Measurements from ENCODE around the gene EPB41L2.

EPB41L2 gene

GRCh38 chr6:131001111-131001736, 61.8 kb downstream of the EPB41L2 start:
- DNase-seq (ENCODE audit: low read depth) = no peak
- H3K4me3 ChIP-seq (ENCODE audit: low read depth, low read length) = no peak overlapping the region
- no peak for TF ChIP-seq CTCF (IDR thresholded peaks at IDR 0.05; ENCODE audit: low read depth, low read length, missing control alignments)

DNA sequence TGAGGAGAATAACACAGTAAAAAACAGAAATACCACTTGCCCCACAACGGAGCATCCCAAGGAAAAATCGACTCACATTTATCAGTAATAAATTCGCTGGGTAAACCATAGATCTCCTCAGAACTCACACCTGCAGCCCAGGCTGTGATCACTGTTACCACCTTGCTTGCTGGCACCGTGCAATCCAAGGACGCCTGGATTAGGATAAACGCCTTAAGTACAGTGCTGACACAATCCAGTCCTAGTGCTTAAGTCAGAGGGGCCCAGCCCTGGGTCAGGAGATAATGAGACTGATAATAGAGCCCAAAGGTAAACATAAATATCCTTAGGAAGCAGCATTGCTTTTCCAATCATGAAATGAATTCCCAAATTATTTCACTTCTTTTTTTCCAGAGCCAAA, 62.5 kb downstream of the EPB41L2 start:
- no peak for TF ChIP-seq CTCF (IDR thresholded peaks at IDR 0.05; ENCODE audit: low read depth, low read length, missing control alignments)
- no peak overlapping the region for H3K4me3 ChIP-seq (ENCODE audit: low read depth, low read length)
- no peak for DNase-seq (ENCODE audit: low read depth)

DNA sequence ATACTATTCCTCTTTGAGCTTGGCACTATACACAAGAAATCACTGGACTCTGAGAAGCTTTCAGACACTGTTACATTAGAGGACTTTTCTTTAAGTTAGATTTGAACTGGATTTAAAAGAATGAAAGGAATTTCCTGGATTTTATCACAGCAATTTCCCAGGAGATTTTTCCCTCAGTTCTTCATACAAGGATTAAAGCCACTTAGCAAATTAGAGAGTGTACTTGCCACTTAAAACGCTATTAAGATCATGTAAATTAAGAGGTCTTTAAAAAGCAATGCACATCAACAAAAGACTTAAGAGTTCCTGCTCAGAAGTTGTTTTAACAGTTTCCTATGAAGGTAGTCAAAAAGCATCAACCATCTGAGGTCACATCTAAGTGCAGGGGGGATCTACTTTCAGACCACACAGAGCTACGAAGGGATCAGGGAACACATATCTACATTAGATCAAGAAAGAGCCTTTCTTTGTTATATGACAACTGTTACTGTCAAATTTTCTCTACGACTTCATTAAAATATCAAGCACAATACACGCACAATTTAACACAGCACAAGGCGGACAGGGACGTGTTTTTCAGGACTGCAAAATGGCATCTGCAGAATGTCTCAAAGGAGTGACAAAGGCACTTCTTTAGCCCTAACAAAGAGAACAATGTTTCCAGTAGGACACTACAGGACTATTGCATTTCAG, 65.8 kb downstream of the EPB41L2 start:
- no peak for DNase-seq (ENCODE audit: low read depth)
- no peak overlapping the region for H3K4me3 ChIP-seq (ENCODE audit: low read depth, low read length)
- TF ChIP-seq CTCF (IDR thresholded peaks at IDR 0.05; ENCODE audit: low read depth, low read length, missing control alignments) = no peak

DNA sequence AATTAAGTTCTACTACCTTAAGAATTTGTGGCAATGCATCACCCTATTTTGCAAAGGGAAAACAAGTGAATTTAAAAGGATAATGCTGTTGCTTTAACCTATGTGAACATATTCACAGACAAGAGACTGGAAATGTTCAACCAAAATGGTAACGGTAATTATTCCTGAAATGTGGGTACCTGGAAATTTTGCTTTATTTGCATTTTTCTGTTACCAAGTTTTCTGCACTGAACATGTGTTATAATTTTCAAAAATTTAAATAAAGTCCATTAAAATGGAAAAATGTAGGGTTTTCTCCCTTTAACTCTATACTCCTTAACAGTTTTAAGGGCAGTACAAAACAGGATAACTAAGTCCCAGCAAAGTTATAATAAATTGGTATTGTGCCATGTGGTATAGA, 66.4 kb downstream of the EPB41L2 start:
- TF ChIP-seq CTCF (IDR thresholded peaks at IDR 0.05; ENCODE audit: low read depth, low read length, missing control alignments) = no peak
- no peak for DNase-seq (ENCODE audit: low read depth)
- H3K4me3 ChIP-seq (ENCODE audit: low read depth, low read length) = no peak overlapping the region

- TF ChIP-seq CTCF (IDR thresholded peaks at IDR 0.05; ENCODE audit: low read depth, low read length, missing control alignments) = no peak
- H3K4me3 ChIP-seq (ENCODE audit: low read depth, low read length) = no peak overlapping the region
- DNase-seq (ENCODE audit: low read depth) = no peak
These were observed 67.1 kb downstream of the EPB41L2 start for GRCh38 chr6:130995783-130996447.

DNA sequence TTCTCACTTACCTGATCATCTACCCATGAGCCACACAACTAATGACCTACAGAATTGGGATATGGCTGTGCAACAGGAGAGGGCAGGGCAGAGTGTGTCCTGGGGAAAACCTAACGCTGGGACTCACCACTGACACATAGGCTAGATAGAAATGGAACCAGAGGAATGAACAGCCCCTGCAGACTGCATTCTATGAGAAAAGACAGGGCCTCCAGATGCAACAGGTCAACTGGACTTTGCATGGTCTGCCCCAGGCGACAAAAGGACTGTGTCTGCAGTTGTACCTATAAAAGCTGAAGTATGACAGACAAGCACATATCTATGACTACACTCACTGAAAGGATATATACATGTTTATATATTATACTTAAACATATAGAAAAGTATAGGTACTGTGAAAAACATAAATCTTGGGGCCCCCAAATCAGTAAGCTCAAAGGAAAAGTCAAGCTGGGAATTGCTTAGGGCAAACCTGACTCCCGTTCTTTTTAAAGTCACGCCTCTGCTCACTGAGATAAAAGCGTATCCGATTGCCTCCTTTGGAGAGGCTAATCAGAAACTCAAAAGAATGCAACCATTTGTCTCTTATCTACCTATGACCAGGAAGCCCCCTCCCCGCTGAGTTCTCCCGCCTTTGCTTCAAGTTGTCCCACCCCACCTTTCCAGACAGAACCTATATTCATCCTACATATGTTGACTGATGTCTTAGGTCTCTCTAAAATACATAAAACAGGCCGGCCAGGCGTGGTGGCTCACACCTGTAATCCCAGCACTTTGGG, 68.5 kb downstream of the EPB41L2 start:
- TF ChIP-seq CTCF (IDR thresholded peaks at IDR 0.05; ENCODE audit: low read depth, low read length, missing control alignments) = no peak
- no peak overlapping the region for H3K4me3 ChIP-seq (ENCODE audit: low read depth, low read length)
- DNase-seq (ENCODE audit: low read depth) = no peak
